DMS53 (cell line): ENCODE results near the gene PPIL1.

ENCODE experiments used
- DNase-seq: peaks from one replicate; lab custom pipeline; 2025; lab: John Stamatoyannopoulos, UW

Gene PPIL1

GRCh38 chr6:36888654-36889481 lies 14.3 kb upstream of the PPIL1 start:
- DNase-seq: no peak

GRCh38 chr6:36888115-36888643 lies 13.6 kb upstream of the PPIL1 start:
- DNase-seq: no peak

- no peak for DNase-seq
Measured at GRCh38 chr6:36886950-36887618, 12.5 kb upstream of the PPIL1 start.

- peak; percentile 97 for DNase-seq
Measured at GRCh38 chr6:36885461-36886401, 11.1 kb upstream of the PPIL1 start, which contains the start of gene C6orf89. Gene C6orf89 (plus strand): TSS chr6:36885952. CDS start chr6:36899445, 13,493 bp downstream.

GRCh38 chr6:36884610-36885009 lies 10.0 kb upstream of the PPIL1 start:
- no peak for DNase-seq

GRCh38 chr6:36875250-36875633 lies 639 bp upstream of the PPIL1 start:
- DNase-seq: peak; percentile 32

GRCh38 chr6:36873612-36874442 lies 776 bp downstream of the PPIL1 start:
- peak; percentile 58 for DNase-seq

- no peak for DNase-seq
Measured at GRCh38 chr6:36873115-36873514, 1.5 kb downstream of the PPIL1 start.

- no peak for DNase-seq
Measured at GRCh38 chr6:36871686-36872085, 2.9 kb downstream of the PPIL1 start.

- no peak for DNase-seq
Measured at GRCh38 chr6:36867471-36868224, 7.0 kb downstream of the PPIL1 start.

GRCh38 chr6:36865835-36866234 lies 8.8 kb downstream of the PPIL1 start:
- no peak for DNase-seq

GRCh38 chr6:36863670-36864540 lies 10.7 kb downstream of the PPIL1 start:
- DNase-seq: no peak

- no peak for DNase-seq
Measured at GRCh38 chr6:36862848-36863382, 11.7 kb downstream of the PPIL1 start.

- no peak for DNase-seq
Measured at GRCh38 chr6:36862164-36862847, 12.3 kb downstream of the PPIL1 start.

GRCh38 chr6:36860126-36860525 lies 14.5 kb downstream of the PPIL1 start:
- DNase-seq: no peak

- no peak for DNase-seq
Measured at GRCh38 chr6:36858407-36858981, 16.1 kb downstream of the PPIL1 start.

GRCh38 chr6:36857325-36857724 lies 17.3 kb downstream of the PPIL1 start:
- no peak for DNase-seq

GRCh38 chr6:36856277-36856676 lies 18.3 kb downstream of the PPIL1 start:
- no peak for DNase-seq
